ENCODE results near the gene LAPTM5.

LAPTM5 gene

GRCh38 chr1:30714025-30714424 is 43.5 kb downstream of the LAPTM5 start:
- POLR2A ChIA-PET, result no interaction called here
- CTCF ChIA-PET, result no interaction called here
- TF ChIP-seq ZNF384 (IDR thresholded peaks at IDR 0.05) (no peak), HDGF (IDR thresholded peaks at IDR 0.05; ENCODE audit: borderline replicate concordance) (no peak), NFRKB (IDR thresholded peaks at IDR 0.05) (no peak), ARNT (IDR thresholded peaks at IDR 0.05) (no peak), PKNOX1 (IDR thresholded peaks at IDR 0.05) (no peak), SUZ12 (IDR thresholded peaks at IDR 0.05) (no peak), TARDBP (IDR thresholded peaks at IDR 0.05) (no peak), FOXK2 (IDR thresholded peaks at IDR 0.05) (no peak), L3MBTL2 (conservative IDR thresholded peaks at IDR 0.05) (no peak), LEF1 (IDR thresholded peaks at IDR 0.05; ENCODE audit: borderline replicate concordance) (no peak), CTBP1 (IDR thresholded peaks at IDR 0.05; ENCODE audit: borderline replicate concordance) (no peak), ELF4 (IDR thresholded peaks at IDR 0.05) (no peak), FOXM1 (IDR thresholded peaks at IDR 0.05; ENCODE audit: borderline replicate concordance) (no peak), BHLHE40 (IDR thresholded peaks at IDR 0.05; ENCODE audit: borderline replicate concordance) (no peak), FOXA1 (IDR thresholded peaks at IDR 0.05) (no peak), SP1 (IDR thresholded peaks at IDR 0.05) (no peak)
- no peak for DNase-seq (ENCODE audit: extremely low spot score)

GRCh38 chr1:30713311-30713710 is 44.3 kb downstream of the LAPTM5 start:
- ChIA-PET POLR2A (no interaction called here), CTCF (no interaction called here)
- DNase-seq (ENCODE audit: extremely low spot score), result no peak
- no peak for TF ChIP-seq LEF1 (IDR thresholded peaks at IDR 0.05; ENCODE audit: borderline replicate concordance)
- TF ChIP-seq NFRKB (IDR thresholded peaks at IDR 0.05), result no peak
- TF ChIP-seq L3MBTL2 (conservative IDR thresholded peaks at IDR 0.05), result no peak
- TF ChIP-seq SUZ12 (IDR thresholded peaks at IDR 0.05), result no peak
- TF ChIP-seq BHLHE40 (IDR thresholded peaks at IDR 0.05; ENCODE audit: borderline replicate concordance), result no peak
- TF ChIP-seq CTBP1 (IDR thresholded peaks at IDR 0.05; ENCODE audit: borderline replicate concordance), result no peak
- TF ChIP-seq PKNOX1 (IDR thresholded peaks at IDR 0.05), result no peak
- TF ChIP-seq ARNT (IDR thresholded peaks at IDR 0.05), result no peak
- no peak for TF ChIP-seq FOXK2 (IDR thresholded peaks at IDR 0.05)
- TF ChIP-seq SP1 (IDR thresholded peaks at IDR 0.05), result no peak

- CTCF ChIA-PET, result no interaction called here
- DNase-seq (ENCODE audit: extremely low spot score), result no peak
- TF ChIP-seq CTBP1 (IDR thresholded peaks at IDR 0.05; ENCODE audit: borderline replicate concordance) (no peak), ELF4 (IDR thresholded peaks at IDR 0.05) (no peak), SP1 (IDR thresholded peaks at IDR 0.05) (no peak), LEF1 (IDR thresholded peaks at IDR 0.05; ENCODE audit: borderline replicate concordance) (no peak), SUZ12 (IDR thresholded peaks at IDR 0.05) (no peak), FOXA1 (IDR thresholded peaks at IDR 0.05) (no peak), PKNOX1 (IDR thresholded peaks at IDR 0.05) (no peak), FOXK2 (IDR thresholded peaks at IDR 0.05) (no peak), BHLHE40 (IDR thresholded peaks at IDR 0.05; ENCODE audit: borderline replicate concordance) (no peak), HDGF (IDR thresholded peaks at IDR 0.05; ENCODE audit: borderline replicate concordance) (no peak), NFRKB (IDR thresholded peaks at IDR 0.05) (no peak), L3MBTL2 (conservative IDR thresholded peaks at IDR 0.05) (no peak), FOXM1 (IDR thresholded peaks at IDR 0.05; ENCODE audit: borderline replicate concordance) (no peak)
- POLR2A ChIA-PET, result no interaction called here
Observed at GRCh38 chr1:30712583-30712982, 45.0 kb downstream of the LAPTM5 start.

GRCh38 chr1:30710407-30710806 is 47.2 kb downstream of the LAPTM5 start:
- DNase-seq (ENCODE audit: extremely low spot score), result no peak
- TF ChIP-seq ELF4 (IDR thresholded peaks at IDR 0.05), result no peak
- POLR2A ChIA-PET, result no interaction called here
- CTCF ChIA-PET, result no interaction called here

GRCh38 chr1:30708361-30708728 is 49.2 kb downstream of the LAPTM5 start:
- TF ChIP-seq CTBP1 (IDR thresholded peaks at IDR 0.05; ENCODE audit: borderline replicate concordance) (no peak), ELF4 (IDR thresholded peaks at IDR 0.05) (no peak), ARNT (IDR thresholded peaks at IDR 0.05) (no peak), ZNF384 (IDR thresholded peaks at IDR 0.05) (no peak), FOXK2 (IDR thresholded peaks at IDR 0.05) (no peak), HDGF (IDR thresholded peaks at IDR 0.05; ENCODE audit: borderline replicate concordance) (no peak)
- ChIA-PET CTCF (interaction anchor here (1.3 kb wide), 1 partner anchor 328 kb away, joined by 6 read pairs; no protein-coding TSS in a partner anchor), POLR2A (no interaction called here)
- DNase-seq (ENCODE audit: extremely low spot score), result no peak

- POLR2A ChIA-PET, result no interaction called here
- DNase-seq (ENCODE audit: extremely low spot score), result peak; percentile 92
- CTCF ChIA-PET, result interaction anchor here (0.5 to 1.3 kb wide), 6 partner anchors 12 to 647 kb away, joined by 3 to 6 read pairs (median 3); no protein-coding TSS in a partner anchor
- no peak for TF ChIP-seq ZNF384 (IDR thresholded peaks at IDR 0.05)
- no peak for TF ChIP-seq FOXK2 (IDR thresholded peaks at IDR 0.05)
- TF ChIP-seq ELF4 (IDR thresholded peaks at IDR 0.05), result no peak
- TF ChIP-seq BHLHE40 (IDR thresholded peaks at IDR 0.05; ENCODE audit: borderline replicate concordance), result no peak
- TF ChIP-seq SUZ12 (IDR thresholded peaks at IDR 0.05), result no peak
- TF ChIP-seq SP1 (IDR thresholded peaks at IDR 0.05), result no peak
- no peak for TF ChIP-seq FOXA1 (IDR thresholded peaks at IDR 0.05)
- TF ChIP-seq FOXM1 (IDR thresholded peaks at IDR 0.05; ENCODE audit: borderline replicate concordance), result no peak
- TF ChIP-seq ARNT (IDR thresholded peaks at IDR 0.05), result no peak
- TF ChIP-seq TARDBP (IDR thresholded peaks at IDR 0.05), result no peak
- TF ChIP-seq CTBP1 (IDR thresholded peaks at IDR 0.05; ENCODE audit: borderline replicate concordance), result no peak
- no peak for TF ChIP-seq L3MBTL2 (conservative IDR thresholded peaks at IDR 0.05)
- TF ChIP-seq NFRKB (IDR thresholded peaks at IDR 0.05), result no peak
- TF ChIP-seq HDGF (IDR thresholded peaks at IDR 0.05; ENCODE audit: borderline replicate concordance), result no peak
- no peak for TF ChIP-seq PKNOX1 (IDR thresholded peaks at IDR 0.05)
- TF ChIP-seq LEF1 (IDR thresholded peaks at IDR 0.05; ENCODE audit: borderline replicate concordance), result no peak
Observed at GRCh38 chr1:30707412-30708360, 49.9 kb downstream of the LAPTM5 start.

Data from HEK293T (cell line).